Neural progenitor cell (in vitro differentiated cells): Measurements from ENCODE around the gene ZNF222. TPM values are rescaled to one million over a fixed set of nuclear protein-coding genes. Genes with fewer than 3 reads are reported as not detected.

Experiments used
- DNase-seq: peaks from one replicate; pipeline ENCODE4 v3.0.0-alpha.2; 2016; ENCODE audit warnings: low spot score
- H2AFZ ChIP-seq: fragments of 200-600 bp; sonication (generic); replicated peaks from 2 replicates; pipeline ENCODE4 v1.6.1; 2016; ENCODE audit warnings: antibody characterized with exemption
- H3F3A ChIP-seq: fragments of 200-600 bp; sonication (generic); 2 replicates; pipeline ENCODE4 v1.6.1; 2016; ENCODE audit warnings: antibody characterized with exemption, low read depth
- H3K27ac ChIP-seq: fragments of 200-600 bp; sonication (generic); 2 replicates; pipeline ENCODE4 v1.5.1; 2016; ENCODE audit warnings: mild to moderate bottlenecking
- H3K27me3 ChIP-seq: fragments of 200-600 bp; sonication (generic); 2 replicates; pipeline ENCODE4 v1.6.1; 2016; ENCODE audit warnings: mild to moderate bottlenecking, moderate library complexity
- H3K36me3 ChIP-seq: fragments of 200-600 bp; sonication (generic); 2 replicates; pipeline ENCODE4 v1.5.1; 2016
- H3K4me1 ChIP-seq: fragments of 200-600 bp; sonication (generic); 2 replicates; pipeline ENCODE4 v1.6.1; 2016; ENCODE audit warnings: mixed run types
- H3K4me2 ChIP-seq: fragments of 200-600 bp; sonication (generic); 2 replicates; pipeline ENCODE4 v1.6.1; 2016
- H3K4me3 ChIP-seq: fragments of 200-600 bp; sonication (generic); 2 replicates; pipeline ENCODE4 v1.5.1; 2016
- H3K79me2 ChIP-seq: fragments of 200-600 bp; sonication (generic); 2 replicates; pipeline ENCODE4 v1.6.1; 2016; ENCODE audit warnings: low read depth
- H3K9ac ChIP-seq: fragments of 200-600 bp; sonication (generic); 2 replicates; pipeline ENCODE4 v1.6.1; 2016
- H3K9me3 ChIP-seq: fragments of 200-600 bp; sonication (generic); 2 replicates; pipeline ENCODE4 v1.5.1; 2016; ENCODE audit warnings: low read depth
- H4K20me1 ChIP-seq: fragments of 200-600 bp; sonication (generic); 2 replicates; pipeline ENCODE4 v1.6.1; 2016; ENCODE audit warnings: low read depth
- H3K27ac Mint-ChIP-seq: 3 replicates; pipeline ENCODE4 v1.8.0; 2021; ENCODE audit warnings: mixed read lengths
- H3K27me3 Mint-ChIP-seq: 2 replicates; pipeline ENCODE4 v1.8.0; 2022; ENCODE audit warnings: low read depth, mild to moderate bottlenecking, inconsistent platforms, moderate library complexity, mixed read lengths; ENCODE audit not compliant: insufficient read depth
- H3K36me3 Mint-ChIP-seq: 3 replicates; pipeline ENCODE4 v1.8.0; 2021; ENCODE audit warnings: mixed read lengths
- H3K4me1 Mint-ChIP-seq: 3 replicates; pipeline ENCODE4 v1.8.0; 2021; ENCODE audit warnings: mixed read lengths
- H3K4me3 Mint-ChIP-seq: 3 replicates; pipeline ENCODE4 v1.8.0; 2021; ENCODE audit warnings: mild to moderate bottlenecking, moderate library complexity, mixed read lengths
- H3K9me3 Mint-ChIP-seq: 3 replicates; pipeline ENCODE4 v1.8.0; 2020; ENCODE audit warnings: mixed read lengths
- EZH2 ChIP-seq: fragments of 200-600 bp; sonication (generic); IDR thresholded peaks from 2 replicates; pipeline ENCODE4 v1.6.1; 2017; ENCODE audit warnings: antibody characterized with exemption, mild to moderate bottlenecking, moderate library complexity
- EZH2phosphoT487 ChIP-seq: fragments of 200-600 bp; sonication (generic); IDR thresholded peaks from 2 replicates; pipeline ENCODE4 v1.6.1; 2017; ENCODE audit warnings: antibody characterized with exemption
- total RNA-seq: library from RNA; depleted of rRNA; stranded (reverse); fragments of >200 nt; gene quantifications from 2 replicates; pipeline ENCODE4 v1.2.3, GENCODE V29; 2015; ENCODE audit warnings: low replicate concordance
- TF ChIP-seq, protein P1 (sequence below): fragments of 200-600 bp; sonication (generic); IDR thresholded peaks from 2 replicates; pipeline ENCODE4 v1.5.1; 2017; ENCODE audit warnings: antibody characterized with exemption, mild to moderate bottlenecking

The ZNF222 gene
- total RNA-seq, 1 donor from 2014 or later, result 8.0 TPM

DNA sequence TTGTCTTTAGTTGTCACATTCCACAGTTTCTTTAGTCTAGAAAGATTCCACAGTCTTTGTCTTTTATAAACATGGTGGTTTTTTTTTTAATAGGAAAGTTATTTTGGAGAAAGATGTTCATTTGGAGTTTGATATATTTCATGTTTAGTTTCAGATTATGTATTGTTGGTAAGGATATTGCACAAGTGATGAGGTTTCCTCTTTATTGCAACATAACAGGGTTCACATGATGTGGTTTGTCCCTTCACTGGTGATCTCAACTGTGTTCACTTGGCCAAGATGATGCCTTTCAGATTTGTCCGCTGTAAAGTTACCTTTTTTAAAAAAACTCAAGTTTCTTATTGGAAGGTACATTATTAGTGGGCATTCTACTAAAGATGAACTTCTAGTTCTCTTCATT is 19.2 kb upstream of the ZNF222 start:
- Histone ChIP-seq H4K20me1 (no peaks in the 10 kb centered on the region), H3K79me2 (peaks cover 9% of the 10 kb centered on the region), H3K9ac (no peak overlapping the region), H3F3A (no peaks in the 10 kb centered on the region), H3K36me3 (peaks cover 31% of the 10 kb centered on the region), H3K27me3 (no peaks in the 10 kb centered on the region), H3K4me3 (no peak overlapping the region), H2AFZ (no peak overlapping the region), H3K4me1 (peaks cover 7% of the 10 kb centered on the region), H3K27ac (no peak overlapping the region), H3K9me3 (no peaks in the 10 kb centered on the region), H3K4me2 (no peak overlapping the region)
- Mint-ChIP-seq H3K36me3 (peaks cover 51% of the 10 kb centered on the region), H3K27ac (no peak overlapping the region), H3K4me1 (peaks cover 11% of the 10 kb centered on the region), H3K27me3 (no peaks in the 10 kb centered on the region), H3K9me3 (peaks cover 39% of the 10 kb centered on the region), H3K4me3 (no peak overlapping the region)
- DNase-seq, result no peak
- no peak for TF ChIP-seq EZH2phosphoT487
- TF ChIP-seq, protein P1, sequence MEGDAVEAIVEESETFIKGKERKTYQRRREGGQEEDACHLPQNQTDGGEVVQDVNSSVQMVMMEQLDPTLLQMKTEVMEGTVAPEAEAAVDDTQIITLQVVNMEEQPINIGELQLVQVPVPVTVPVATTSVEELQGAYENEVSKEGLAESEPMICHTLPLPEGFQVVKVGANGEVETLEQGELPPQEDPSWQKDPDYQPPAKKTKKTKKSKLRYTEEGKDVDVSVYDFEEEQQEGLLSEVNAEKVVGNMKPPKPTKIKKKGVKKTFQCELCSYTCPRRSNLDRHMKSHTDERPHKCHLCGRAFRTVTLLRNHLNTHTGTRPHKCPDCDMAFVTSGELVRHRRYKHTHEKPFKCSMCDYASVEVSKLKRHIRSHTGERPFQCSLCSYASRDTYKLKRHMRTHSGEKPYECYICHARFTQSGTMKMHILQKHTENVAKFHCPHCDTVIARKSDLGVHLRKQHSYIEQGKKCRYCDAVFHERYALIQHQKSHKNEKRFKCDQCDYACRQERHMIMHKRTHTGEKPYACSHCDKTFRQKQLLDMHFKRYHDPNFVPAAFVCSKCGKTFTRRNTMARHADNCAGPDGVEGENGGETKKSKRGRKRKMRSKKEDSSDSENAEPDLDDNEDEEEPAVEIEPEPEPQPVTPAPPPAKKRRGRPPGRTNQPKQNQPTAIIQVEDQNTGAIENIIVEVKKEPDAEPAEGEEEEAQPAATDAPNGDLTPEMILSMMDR, result no peak
- no peak for TF ChIP-seq EZH2

DNA sequence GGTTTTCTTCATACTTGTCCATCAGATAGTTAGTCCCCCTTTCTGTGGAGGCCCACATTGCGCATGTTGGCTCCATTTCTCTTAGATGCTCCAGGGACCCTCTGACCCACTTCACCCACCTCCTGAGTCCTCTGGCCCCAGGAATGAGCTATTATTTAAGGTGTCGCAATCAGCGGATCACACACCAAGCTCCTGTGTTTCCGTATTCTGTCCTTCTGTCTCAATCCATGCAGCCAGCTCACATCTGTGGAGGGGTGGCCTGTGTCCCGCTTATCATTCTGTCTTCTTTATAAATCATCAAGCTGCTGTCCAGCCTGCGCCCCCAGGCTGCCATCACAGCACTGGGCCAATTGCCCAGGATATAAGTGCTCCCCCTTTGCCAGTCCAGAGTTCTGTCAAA is 17.7 kb upstream of the ZNF222 start:
- TF ChIP-seq EZH2phosphoT487 (no peak), EZH2 (no peak)
- TF ChIP-seq, protein P1, result no peak
- H3K4me3 ChIP-seq, result no peak overlapping the region
- no peak for DNase-seq
- Mint-ChIP-seq H3K4me3 (no peak overlapping the region), H3K27me3 (no peaks in the 10 kb centered on the region), H3K4me1 (peaks cover 4% of the 10 kb centered on the region), H3K9me3 (peaks cover 44% of the 10 kb centered on the region), H3K36me3 (peaks cover 60% of the 10 kb centered on the region), H3K27ac (no peak overlapping the region)
- peaks cover 9% of the 10 kb centered on the region for H3K79me2 ChIP-seq
- no peak overlapping the region for H3K4me2 ChIP-seq
- no peak overlapping the region for H2AFZ ChIP-seq
- H3F3A ChIP-seq, result no peaks in the 10 kb centered on the region
- no peak overlapping the region for H3K27ac ChIP-seq
- H3K27me3 ChIP-seq, result no peaks in the 10 kb centered on the region
- no peaks in the 10 kb centered on the region for H4K20me1 ChIP-seq
- peaks cover 31% of the 10 kb centered on the region for H3K36me3 ChIP-seq
- peaks cover 7% of the 10 kb centered on the region for H3K9me3 ChIP-seq
- H3K9ac ChIP-seq, result no peak overlapping the region
- H3K4me1 ChIP-seq, result peaks cover 7% of the 10 kb centered on the region

DNA sequence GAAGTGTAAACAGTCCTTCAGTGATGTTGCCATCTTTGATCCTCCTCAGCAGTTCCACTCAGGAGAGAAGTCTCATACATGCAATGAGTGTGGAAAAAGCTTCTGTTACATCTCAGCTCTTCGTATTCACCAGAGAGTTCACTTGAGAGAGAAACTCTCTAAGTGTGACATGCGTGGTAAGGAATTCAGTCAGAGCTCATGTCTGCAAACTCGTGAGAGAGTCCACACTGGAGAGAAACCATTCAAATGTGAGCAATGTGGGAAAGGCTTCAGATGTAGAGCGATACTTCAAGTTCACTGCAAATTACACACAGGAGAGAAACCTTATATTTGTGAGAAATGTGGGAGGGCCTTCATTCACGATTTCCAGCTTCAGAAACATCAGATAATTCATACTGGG is 14.7 kb upstream of the ZNF222 start:
- Histone ChIP-seq H3K9ac (no peak overlapping the region), H3K4me1 (no peaks in the 10 kb centered on the region), H3K27ac (no peak overlapping the region), H2AFZ (no peak overlapping the region), H3F3A (no peaks in the 10 kb centered on the region), H3K9me3 (peaks cover 7% of the 10 kb centered on the region), H3K4me2 (no peak overlapping the region), H4K20me1 (no peaks in the 10 kb centered on the region), H3K27me3 (no peaks in the 10 kb centered on the region), H3K4me3 (no peak overlapping the region), H3K79me2 (no peaks in the 10 kb centered on the region), H3K36me3 (peaks cover 31% of the 10 kb centered on the region)
- Mint-ChIP-seq H3K36me3 (peaks cover 65% of the 10 kb centered on the region), H3K9me3 (peaks cover 53% of the 10 kb centered on the region), H3K4me1 (no peaks in the 10 kb centered on the region), H3K27me3 (no peaks in the 10 kb centered on the region), H3K27ac (no peak overlapping the region), H3K4me3 (no peak overlapping the region)
- DNase-seq, result no peak
- TF ChIP-seq EZH2phosphoT487, result no peak
- TF ChIP-seq EZH2, result no peak
- TF ChIP-seq, protein P1, result no peak
